HL-60/S4 treated with phorbol 12-myristate 13-acetate at 8.2 ng/mL for 4 days and 3 days (cell line): ENCODE data around the gene FOXN3.

Experiments
- in situ Hi-C: fragments of 300-500 bp; cut with MboI; formaldehyde crosslinking; loops from 2 replicates; pipeline ENCODE4 v1.15.0; 2022; ENCODE audit warnings: low sequenced_read_pairs

FOXN3 gene

DNA sequence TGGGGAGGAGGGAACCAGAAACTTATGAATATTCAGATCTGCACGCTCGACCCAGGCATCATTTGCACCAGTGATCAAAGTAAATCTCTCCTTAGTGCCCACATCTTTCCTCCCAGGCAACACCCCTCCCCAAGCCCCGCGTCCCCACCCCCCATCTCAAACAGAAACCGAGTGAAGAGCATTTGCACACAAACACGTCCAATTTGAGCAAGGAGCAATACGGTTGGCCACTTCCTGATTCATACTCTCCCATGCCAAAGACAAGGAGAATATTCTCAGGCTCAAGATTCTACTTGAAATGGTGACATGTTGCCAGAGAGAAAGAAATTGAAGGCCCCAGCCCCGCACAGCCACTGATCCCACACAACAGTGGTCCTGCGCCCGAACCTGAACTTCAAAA, 7.1 kb downstream of the FOXN3 start:
- in situ Hi-C loops, result no loop called here

DNA sequence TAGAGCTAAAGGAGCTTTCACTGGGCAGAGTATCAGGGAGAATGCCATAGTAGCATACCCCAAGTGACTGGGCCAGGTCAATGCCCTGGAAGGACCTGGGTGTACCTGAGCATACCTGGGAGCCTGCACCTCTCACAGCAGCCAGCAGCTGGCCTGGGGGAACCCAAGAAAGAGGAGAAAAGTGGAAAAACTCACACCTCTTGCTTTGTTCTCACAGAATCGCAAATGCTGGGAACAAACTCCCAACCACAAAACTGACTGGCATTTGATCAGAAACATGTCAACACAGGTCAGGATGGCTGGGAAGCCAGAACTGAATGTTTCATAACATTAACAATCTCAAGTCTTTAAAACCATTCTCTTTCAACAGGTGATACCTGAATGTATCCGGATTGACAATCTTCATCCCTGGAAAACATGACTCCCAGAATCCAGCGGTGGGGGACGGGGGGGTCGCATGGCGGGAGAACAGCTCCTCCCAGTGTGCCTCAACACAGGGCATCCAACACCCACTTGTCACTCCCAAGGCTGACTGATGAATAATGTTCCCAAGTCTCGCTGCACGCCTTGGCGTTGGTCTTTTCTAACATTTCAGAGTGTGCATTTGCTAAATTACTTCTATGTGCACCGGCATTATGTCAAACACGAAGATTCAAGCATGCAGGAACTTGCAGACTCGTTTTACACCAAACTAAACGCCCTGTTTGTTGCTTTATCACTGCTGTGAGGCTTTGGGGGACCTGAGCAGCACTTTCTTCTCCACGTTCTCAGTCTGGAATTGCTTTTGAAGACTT, 7.9 kb downstream of the FOXN3 start:
- in situ Hi-C loops, result no loop called here

DNA sequence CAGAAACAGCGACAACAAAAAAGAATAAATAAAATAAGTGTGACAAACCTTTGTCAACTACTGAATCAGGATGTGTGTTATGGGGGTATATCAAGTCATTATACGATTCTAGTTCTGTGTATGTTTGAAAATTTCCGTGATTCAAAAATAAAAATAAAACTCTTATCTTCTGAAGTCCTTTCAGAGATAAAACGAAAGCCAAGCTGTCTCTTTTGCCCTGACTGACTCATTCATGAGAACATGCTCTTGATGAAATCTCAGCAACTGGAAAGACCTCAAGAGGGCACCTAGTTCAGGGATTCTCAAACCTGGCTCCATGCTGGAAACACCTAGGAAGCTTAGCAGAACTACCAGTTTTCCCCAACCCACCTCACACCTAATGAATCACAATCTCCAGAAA, 9.2 kb downstream of the FOXN3 start:
- in situ Hi-C loops, result no loop called here

DNA sequence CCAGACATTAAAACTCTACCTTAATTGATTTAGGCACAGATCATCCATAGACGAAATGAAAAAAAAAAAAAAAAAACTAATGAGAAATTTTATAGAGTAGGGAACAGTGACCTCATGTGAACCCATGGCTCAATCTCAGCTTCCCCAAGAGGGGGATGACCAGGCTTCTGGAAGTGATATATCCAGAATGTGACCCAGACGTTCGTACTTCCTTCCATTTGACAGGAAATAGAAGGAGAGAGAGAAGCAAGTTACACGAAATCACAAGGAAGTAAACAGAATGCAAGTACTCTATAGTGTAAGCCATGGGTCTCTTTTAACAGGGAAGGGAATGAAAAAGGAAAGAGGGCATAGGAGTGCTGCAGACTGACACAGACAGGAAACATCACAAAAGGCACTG, 10.1 kb downstream of the FOXN3 start:
- in situ Hi-C loops, result no loop called here

DNA sequence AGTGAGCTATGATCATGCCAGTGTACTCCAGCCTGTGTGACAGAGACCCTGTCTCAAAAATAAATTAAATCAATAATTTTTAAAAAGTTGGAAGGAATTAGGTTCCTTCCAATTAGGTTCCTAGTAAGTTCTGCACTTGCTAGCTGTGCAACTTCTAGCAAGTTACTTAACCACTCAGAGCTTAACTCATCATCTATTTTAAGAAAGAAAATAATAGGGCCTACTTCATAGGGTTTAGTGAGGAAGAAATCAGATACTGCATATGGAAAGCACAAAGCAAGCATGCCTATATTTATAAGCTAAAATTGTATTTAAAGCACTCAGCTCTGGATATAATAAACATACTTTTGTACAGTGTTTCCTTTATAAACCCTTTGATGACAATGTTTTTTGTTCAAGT, 10.7 kb downstream of the FOXN3 start:
- in situ Hi-C loops, result no loop called here

DNA sequence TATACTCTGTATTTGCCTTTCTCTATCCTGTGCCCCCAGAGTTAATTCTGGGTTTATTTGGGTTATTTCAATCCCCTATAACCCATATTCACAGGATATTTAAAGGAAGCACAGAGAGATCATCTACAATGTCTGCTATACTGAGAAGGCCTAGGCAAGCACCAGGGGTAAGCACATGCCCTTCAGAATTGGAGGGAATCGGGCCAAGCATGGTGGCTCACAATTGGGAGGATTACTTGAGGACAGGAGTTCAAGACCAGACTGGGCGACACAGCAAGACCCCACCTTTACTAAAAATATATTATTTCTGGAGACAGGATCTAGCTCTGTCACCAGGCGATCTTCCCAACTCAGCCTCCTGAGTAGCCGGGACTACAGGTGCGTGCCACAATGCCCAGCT, 11.3 kb downstream of the FOXN3 start:
- in situ Hi-C loops, result no loop called here

DNA sequence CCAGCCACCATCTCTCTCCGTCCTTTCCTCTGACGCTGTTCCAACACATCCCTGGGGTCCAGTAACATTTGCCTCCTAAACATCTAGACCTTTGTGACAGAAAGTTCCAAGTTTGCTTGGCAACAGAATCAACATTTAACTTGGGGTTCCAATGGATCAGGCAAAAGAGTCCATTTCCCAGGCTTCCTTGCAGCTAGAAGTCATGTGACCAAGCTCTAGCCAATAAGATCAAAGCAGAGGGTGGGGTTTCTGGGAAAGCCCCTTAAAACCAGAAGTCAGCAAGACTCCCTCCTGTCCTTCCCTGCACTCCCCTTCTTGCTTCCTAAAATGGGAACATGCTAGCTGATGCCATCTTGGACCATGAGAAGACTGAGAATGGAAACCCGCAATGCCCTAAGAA, 14.7 kb downstream of the FOXN3 start:
- in situ Hi-C loops, result no loop called here

DNA sequence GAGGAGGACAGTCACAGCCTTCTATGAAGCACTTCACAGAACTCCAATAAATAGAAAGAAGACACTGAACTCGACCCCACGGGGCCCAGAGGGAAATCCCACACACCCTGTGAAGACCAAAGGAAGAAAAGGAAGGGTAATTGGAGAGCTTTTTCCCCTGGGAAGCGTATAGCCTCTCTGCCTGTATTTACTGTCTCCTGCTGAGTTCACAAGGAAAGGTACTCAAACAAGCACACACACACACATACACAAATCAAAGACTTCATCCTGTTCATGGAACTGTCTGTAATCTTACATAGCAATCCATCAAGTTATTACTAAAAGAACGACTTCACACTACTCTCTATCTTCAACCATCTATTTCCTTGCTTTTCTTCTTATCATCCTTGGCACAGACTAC, 15.3 kb downstream of the FOXN3 start:
- in situ Hi-C loops, result no loop called here

DNA sequence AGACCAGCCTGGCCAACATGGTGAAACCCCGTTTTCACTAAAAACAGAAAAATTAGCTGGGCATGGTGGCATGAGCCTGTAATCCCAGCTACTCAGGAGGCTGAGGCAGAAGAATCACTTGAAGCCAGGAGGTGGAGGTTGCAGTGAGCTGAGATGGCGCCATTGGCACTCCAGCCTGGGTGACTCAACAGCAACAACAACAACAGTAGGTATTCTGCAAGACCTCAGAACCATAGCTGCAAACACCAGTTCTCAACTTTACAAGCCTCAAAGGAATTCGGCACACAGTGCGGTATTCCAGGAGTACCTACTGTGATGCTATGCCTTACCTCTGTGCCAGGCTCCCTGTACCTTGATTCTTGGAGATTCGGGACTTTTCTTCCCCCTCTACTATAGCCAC, 15.8 kb downstream of the FOXN3 start:
- in situ Hi-C loops, result no loop called here

DNA sequence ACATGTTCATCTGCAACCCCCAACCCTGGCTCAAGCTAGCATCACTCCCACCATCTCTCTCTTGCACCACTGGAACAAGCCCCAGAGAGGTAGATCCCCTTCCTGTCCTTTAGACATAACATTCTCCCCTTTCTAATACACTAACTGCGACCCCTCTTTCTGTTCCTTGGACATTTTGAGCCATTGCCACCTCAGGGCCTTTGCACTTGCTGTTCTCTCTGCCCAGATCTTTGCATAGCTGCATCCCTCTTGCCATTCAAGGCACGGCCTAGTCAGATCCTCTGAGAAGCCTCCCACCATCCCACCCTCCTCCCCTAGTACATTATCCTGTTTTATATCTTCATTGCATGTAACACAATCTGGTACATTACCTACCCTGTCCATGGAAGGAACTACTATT, 16.5 kb downstream of the FOXN3 start:
- in situ Hi-C loops, result no loop called here

DNA sequence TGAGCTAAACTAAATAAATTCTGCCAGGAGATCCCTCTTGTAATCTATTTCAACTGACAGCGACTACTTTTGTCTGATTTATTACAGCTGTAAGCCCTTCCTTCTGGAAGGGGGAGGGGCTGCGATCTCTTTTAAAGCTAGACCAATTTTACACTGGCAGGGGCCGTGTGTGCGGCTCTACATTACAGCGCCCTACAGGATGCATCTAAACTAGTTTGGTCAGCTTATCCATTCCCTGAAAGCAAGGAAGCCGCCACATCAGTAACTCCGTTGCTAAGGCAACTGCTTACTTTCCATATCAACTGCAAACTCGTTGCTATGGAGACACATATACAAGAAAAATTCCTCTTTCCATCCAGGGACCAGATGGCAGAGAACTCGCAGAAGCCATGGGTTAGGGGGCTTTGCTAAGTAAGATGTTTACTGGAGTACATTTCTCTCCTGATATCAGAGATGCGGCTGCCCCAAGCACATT, 17.4 kb downstream of the FOXN3 start:
- in situ Hi-C loops, result no loop called here

DNA sequence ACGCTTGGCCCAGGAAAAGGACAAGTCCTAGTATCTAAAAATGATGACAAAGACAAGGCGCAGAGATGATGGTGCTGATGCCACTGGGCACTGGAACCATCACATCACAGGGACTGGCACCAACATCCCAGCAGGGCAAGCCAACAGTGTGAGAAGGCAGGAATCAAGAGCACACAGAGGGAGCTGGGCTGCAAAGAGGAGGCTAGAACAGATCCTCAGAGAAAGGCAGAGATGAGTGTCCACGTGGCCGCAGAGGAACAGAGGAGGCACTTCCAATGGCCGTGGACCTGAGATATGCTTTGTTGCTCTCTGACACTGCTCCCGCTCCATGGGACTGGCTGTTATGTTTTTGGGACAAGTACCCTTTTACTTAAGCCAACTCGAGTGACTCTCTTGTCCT, 17.9 kb downstream of the FOXN3 start:
- in situ Hi-C loops, result no loop called here

DNA sequence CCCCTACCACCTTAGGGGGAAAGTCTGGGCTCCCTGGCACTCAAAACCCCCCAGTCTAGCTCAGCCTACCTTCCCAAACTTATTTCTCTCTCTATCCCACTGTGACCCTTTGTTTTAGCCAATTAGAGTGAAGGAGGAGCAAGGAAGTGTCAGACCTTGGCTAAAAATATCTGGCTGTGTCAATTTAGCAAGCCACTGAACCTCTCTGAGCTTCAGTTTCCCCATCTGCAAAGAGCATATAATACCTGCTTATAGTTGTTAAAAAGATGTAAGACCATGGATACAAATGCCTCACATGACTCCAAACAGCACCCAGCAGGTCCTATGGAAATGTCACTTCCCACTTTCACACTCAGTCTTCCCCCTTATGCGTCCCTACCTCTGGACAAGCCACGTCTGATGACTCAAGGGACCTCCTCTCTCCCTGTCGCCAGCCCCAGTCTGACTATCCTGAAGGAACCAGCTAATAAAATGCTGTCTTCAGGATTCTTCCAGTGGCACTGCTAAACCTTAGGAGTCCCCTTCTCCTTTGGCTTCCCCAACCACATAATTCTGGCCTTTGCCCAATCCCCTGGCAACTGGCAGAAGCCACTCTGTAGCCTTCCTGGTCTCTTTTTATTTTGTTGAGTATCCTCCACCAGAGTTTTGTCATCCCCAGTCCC, 19.3 kb downstream of the FOXN3 start:
- in situ Hi-C loops, result no loop called here

DNA sequence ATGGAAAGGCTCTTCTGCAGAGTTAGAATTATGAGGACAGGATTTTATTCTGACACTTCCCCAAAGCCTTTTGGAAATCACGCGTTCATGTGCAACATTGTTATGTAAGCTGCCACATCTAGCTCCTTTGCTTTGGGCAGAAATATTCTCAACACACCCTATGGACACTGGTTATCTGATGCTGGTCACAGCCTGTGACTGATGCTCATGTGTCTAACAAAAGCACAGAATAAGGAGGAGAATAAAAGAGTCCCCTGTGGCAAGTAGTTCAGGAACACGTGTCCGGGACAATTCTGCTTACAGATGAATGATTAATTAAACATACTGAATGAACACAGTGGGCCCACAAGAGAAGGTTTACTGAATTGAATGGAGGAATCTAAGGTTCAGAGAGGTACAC, 22.1 kb downstream of the FOXN3 start:
- in situ Hi-C loops, result no loop called here

DNA sequence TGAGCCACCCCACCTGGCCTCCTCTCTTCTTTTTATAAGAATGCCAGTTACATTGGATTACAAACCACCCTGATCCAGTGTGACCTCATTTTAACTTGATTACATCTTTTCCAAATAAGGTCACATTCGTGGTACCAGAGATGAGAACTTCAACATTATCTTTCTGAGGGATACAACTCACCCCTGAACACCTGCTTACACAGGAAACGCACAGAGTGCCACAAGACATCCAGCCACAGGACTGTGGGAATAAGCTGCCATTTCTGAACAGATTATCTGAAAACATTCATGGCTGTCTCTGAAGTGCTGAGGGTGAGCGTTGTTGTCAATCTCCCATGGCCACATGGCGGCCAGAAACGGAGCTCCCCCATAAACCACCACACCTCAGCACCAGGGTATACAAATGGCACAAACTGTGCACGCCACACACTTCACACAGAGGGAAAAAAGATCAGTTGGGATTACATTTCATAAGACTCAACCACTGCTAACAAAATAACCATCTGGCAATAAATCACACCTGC, 23.7 kb downstream of the FOXN3 start:
- in situ Hi-C loops, result no loop called here

DNA sequence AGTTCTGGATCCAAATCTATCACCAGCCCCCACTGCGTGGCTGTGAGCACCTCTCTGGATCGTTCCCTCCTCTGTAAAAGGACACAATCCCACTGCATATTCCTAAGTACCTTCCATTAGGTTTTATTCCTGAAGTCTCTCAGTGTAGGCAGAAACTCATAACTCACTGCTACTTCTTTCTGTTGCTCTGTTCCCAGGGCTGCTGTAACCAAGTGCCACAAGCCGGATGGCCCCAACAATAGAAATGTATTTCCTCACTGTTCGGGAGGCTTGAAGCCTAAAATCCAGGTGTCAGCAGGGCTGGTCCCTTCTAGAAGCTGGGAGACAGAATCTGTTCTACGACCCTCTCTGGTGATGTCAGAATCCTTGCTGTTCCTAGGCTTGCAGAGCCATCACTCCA, 24.9 kb downstream of the FOXN3 start:
- in situ Hi-C loops, result no loop called here

DNA sequence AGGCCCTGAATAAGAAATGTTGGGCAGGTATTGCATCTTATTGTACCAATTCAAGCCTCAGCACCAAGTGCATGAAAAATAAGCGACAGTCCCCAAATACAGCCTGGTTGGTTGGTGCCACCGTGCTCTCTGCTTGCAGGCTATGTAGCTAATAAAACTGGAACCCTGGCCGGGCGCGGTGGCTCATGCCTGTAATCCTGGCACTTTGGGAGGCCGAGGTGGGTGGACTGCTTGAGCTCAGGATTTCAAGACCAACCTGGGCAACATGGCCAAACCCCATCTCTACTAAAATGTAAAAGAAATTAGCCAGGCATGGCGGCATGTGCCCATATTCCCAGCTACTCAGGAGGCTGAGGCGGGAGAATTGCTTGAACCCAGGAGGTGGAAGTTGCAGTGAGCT, 25.5 kb downstream of the FOXN3 start:
- in situ Hi-C loops, result no loop called here

DNA sequence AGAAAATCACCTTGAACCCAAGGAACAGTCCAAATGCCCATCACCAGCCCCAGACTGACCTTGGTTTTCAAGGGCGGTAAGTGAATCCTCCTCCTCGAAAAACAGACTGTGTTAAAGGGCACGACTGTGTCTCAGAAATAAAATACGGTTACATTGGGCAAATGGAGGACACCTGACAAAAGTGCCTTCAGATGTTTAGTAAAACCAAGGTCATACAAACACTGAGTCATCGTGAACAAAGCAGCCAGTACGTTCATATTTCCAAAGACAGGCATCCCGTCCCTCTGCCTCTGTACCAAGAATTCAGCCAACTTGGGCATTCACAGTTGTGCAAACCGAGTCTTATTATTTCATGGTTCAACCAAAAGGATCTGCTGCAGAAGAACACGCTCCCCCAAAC, 25.9 kb downstream of the FOXN3 start:
- in situ Hi-C loops, result no loop called here

DNA sequence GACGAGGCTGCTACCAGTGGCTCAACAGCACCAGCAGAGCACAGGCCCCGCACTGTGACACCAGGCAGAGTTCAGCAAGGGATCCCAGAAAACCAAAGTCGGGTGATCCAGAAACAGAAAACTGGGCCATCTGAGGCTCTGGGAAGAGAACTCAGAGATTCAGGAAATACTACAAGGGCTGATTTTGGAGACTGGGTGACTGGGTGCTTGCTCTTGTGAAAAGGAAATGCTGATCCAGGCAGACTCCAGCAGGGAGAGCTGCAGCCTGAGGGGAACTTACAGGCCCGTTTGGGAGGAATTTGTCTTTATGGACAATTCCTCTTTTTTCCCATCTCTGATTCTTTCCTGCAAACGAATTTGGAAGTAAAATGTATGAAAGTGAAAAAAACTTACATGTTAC, 28.2 kb downstream of the FOXN3 start:
- in situ Hi-C loops, result no loop called here

DNA sequence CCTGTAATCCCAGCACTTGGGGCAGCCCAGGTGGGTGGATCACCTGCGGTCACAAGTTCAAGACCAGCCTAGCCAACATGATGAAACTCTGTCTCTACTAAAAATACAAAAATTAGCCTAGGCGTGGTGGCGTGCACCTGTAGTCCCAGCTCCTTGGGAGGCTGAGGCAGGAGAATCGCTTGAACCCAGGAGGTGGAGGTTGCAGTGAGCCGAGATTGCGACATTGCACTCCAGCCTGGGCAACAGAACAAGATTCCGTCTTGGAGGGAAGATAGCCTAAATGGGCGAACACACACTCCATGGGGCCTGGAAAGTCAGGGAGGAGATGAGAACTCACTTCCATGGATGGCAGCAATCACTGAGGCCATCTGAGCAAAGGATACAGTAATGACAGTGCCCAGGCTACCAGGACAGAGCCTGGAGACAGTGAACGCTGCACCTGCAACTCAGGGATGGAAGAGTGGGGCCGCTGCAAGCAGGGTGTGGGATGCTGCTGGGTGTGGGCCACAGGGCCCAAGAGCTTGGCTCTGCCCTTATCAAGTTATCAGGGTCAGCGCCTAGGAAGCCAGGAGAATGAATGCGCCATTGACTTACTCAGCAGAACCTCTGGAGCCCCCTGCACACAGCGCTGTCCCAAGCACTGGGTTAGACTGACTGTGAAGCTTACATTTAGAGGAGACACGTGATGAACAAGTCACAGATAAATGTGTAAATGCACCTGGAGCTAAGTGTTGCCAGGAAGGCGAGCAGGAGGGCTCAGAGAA, 28.9 kb downstream of the FOXN3 start:
- in situ Hi-C loops, result no loop called here

DNA sequence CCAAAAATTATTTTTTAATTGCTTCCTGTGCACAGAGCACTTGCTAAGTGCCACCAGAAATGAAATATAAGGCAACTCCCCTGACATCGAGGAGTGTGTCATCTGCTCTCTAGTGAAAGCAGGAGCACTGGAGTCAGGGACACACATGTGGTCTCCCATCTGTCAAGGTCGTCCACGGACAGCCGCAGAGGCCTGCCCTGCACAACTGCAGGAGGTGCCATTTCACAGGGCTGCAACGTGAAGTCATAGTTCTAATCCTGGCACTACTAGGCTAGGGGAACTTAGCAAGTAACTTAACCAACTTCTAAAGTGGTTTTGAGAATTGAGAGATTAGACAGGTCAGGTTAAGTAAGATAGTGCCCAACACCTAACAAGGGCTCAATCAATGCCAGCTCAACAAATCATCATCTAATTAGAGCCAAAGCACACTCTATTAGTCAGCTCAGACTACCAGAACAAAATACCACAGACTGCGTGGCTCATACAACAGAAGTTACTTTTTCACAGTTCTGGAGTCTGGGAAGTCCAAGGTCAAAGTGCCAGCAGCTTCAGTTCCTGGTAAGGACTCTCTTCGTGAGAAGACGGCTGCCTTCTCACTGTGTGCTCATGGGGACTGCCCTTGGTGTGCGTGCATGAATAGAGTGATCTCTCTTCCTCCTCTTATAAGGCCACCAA, 30.7 kb downstream of the FOXN3 start:
- in situ Hi-C loops, result no loop called here
